Measurements from ENCODE around the gene S100A16.
"Not testable (repeated sequence)": the region's sequence is repeated elsewhere in the genome, so short reads cannot be mapped to it uniquely, and the experiment has no call there.

Gene S100A16, protein sequence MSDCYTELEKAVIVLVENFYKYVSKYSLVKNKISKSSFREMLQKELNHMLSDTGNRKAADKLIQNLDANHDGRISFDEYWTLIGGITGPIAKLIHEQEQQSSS

DNA sequence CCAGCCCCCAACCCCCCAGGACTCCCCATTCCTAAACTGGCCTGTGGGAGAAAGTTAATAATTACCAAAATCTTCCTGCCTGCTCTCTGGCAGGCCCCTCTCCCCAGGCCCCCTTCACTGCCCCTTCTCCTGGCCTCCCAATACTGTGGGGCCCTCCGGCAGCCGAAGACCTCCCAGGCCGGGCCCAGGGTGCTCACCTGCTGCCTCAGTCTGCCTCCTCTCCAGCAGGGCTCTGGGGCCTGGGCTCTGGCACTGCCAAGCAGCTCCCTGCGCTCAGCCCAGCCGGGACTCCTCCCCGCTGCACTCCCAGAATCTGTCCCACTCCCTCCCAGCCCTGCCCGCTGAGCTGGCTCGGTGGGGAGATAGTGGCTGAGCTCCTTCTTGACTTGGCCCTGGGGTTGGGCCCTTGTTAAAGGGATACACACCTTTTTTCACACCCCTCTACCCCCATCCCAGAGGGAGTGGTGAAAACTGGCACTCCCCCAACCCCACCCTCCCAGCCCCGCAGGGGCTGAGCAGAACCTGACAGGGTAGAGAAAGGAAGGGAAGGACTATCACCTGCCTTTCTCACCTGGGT is at the start of gene S100A16:
Gene S100A16, minus strand, starts transcription at position 383 of the 577 bp plus-strand sequence. CDS start 4,986 bp downstream, outside the sequence.
- no peak for DNase-seq (ENCODE audit: low spot score)

DNA sequence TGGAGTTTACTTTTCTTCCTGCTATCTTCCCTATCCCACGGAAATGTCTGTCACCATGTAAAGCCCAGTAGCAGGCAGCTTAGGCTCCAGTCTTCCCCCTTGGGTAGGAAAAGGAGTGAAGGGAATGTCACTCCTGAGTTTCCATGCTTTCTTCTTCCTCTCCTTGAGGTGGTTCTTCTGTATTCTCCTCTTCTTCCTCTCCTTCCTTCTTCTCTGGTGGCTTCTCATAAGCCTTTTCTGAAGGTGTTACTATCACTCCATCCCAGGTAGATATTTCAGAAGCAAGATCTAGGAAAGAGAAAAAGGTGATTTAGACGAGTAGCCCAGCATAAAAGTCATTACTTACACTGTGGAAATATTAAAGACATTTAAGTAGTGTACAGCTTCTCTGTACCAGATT is 49.3 kb upstream of the S100A16 start:
- no peak for DNase-seq (ENCODE audit: low spot score)

DNA sequence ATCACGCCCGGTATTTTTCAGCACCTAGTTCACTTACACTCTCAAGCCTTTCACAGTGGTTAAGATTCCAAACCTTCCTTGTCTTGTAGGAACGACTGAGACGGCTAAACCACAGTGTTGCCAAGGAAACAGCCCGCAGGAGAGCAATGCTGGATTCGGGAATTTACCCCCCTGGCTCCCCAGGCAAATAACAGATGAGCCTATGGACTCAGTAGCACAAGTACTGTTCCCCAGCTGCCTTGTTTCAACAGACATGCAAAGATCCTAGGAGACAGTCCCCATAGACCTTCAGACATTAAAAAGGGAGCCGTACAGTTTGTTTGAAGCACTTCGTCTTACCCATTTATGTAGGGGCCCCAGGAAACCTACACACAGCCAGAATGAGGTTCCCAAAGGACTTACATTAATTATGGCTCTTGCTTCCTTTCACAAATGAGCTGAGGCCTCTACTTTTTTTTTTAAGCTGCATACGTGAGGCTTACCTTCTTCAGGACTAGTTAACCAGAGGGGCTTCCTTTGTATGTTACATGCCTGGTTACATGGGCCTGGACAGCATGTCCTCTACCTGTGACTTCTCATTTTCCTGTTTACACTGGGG is 48.3 kb upstream of the S100A16 start:
- DNase-seq (ENCODE audit: low spot score) = no peak

DNA sequence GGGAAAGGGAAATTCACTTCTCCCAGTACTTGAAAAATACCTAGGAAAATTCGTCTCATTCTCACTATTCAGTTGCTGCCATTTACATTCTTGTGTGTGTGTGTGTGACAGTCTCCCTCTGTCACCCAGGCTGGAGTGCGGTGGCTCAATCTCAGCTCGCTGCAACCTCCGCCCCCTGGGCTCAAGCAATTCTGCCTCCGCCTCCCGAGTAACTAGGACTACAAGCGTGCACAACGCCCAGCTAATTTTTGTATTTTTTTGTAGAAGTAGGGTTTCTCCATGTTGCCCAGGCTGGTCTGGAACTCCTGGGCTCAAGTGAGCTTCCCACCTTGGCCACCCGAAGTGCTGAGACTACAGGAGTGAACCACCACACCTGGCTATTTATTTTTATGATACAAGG is 46.7 kb upstream of the S100A16 start:
- no peak for DNase-seq (ENCODE audit: low spot score)

DNA sequence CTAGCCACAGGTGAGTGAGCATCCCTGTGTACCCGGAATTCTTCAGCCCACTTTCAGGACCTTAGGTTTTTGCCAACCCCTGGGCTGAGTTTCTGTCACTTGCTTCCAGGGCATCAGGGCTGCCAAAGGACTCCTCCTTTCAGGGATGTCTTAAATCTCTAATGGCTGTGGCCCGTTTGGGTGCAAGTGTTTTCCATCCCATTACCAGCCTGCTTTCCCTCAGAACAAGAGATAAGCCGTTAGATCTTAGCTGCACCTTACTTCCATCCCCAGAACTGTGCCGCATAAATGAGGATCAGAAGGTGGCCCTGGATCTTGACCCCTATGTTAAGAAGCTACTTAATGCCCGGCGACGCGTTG is 46.2 kb upstream of the S100A16 start:
- DNase-seq (ENCODE audit: low spot score) = no peak

DNA sequence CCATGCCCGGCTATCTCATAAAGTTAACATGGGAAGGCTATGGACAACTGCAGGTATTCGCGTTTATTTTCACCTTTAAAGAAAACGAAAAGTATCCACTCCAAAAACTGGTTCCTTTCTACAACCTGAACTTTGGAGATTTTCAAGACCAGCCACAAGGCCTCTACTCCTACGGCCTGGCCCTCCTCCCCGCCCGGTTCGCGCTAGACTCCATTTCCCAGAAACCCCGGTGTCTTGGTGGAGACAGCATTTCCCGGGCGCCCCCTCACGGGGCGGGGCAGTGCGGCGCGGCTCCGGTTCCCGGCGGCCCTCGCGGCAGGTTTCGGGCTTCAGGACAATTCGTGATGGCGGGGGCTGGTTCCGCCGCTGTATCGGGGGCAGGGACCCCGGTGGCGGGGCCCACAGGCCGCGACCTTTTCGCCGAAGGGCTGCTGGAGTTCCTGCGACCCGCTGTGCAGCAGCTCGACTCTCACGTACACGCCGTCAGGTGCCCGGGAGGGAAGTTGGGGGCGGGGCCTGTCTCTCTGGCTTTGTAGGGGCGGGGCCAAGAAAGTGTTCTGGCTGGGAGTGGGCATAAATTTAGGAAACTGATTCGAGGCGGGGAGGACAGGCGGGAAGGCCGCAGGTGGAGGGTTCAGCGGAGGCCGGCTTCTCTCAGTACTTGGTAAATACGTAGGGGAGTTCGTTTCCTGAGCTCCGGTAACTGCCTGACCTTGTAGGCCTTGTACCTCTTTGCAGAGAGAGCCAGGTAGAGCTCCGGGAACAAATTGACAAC is 45.6 kb upstream of the S100A16 start, which contains the start of gene SNAPIN:
Gene SNAPIN, plus strand, starts transcription at position 304 of the 775 bp plus-strand sequence. Its CDS starts 41 bp downstream, at position 345.
- peak; percentile 90 for DNase-seq (ENCODE audit: low spot score)

DNA sequence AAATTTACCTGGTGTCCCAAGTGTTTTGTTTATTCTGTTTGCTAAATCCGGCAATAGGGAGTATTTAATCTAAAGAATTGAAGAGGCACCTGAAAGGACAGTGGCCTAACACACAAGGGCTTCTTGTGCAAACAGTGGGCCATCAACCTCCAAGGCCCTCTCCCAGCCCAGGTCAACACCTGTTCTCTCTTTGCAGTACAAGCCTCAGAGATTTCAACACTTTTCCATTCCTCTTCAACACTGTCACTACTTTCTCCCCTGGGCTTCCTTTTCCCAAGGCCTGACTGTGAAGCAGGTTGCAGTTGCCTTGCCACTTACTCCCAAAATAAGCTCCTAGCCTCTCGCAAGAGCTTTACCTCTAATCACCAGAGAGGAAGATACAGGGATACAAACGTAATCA is 42.4 kb upstream of the S100A16 start:
- DNase-seq (ENCODE audit: low spot score) = no peak

DNA sequence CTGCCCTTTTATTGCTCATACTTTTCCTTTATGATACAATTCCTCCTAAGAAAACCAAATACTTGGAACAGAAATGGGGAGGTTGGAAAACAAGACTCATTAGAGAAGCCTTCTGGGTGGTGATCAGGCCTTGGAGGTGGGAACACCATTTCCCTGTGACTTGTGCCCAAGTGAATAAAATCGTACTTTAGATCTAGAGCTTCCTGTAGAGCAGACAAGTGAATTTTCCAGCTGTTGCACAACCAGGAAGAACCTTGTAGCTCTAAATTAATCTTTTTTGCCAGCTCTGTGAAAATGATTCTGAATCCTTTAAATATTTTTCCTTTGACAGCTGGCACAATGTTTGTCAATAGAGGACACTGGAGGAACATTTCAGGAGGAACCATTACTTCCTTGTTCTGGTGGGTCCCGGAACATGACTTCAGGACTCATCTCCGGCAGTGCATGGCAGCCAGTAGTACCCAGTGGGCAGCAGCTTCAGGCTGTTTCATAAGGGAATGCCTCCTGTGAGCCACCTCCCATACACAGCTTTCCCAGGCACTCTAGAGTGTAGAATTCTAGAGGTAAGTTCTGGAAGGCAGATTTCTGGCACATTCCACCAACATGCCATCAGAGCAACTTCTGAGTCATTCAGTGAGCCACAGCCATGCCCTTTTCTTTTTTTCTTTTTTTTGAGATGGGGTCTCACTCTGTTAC is 40.0 kb upstream of the S100A16 start:
- DNase-seq (ENCODE audit: low spot score) = no peak

DNA sequence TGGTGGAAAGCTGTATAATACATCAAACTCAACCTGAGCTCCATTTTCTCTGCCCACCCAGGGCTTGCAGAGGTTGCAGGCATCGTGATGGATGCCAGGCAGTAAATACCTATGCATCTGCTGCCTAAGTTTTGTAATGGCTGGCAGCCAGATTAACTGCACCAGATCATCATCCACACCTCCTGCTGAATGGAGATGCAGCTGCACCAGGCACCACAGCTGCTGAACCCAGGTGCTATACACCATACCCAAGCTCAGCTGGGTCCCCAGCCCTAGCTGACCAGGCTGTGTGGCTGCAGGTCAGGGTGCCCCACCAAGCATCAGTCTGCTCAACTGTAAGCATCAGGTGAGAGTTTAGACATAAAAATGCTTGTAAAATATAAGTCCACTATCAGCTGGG is 38.8 kb upstream of the S100A16 start:
- DNase-seq (ENCODE audit: low spot score) = no peak

DNA sequence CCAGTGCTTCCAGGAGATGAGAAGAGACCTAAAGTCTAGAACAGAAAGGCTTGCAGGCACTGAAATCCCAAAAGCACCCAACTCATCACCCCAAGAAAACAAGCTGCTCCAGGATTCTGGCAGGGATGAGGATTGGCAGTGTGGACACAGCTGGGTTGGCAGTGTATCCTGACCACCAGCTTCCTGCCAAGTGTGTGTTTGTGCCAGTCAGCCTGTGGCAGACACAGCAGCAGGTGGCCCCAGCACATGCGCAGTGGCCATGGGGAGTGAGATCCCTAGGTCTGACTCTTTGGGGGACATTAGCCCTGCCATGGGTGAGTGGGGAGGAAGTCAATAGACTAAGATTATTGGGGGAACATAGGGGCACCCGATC is 36.9 kb upstream of the S100A16 start:
- DNase-seq (ENCODE audit: low spot score) = peak; percentile 88

DNA sequence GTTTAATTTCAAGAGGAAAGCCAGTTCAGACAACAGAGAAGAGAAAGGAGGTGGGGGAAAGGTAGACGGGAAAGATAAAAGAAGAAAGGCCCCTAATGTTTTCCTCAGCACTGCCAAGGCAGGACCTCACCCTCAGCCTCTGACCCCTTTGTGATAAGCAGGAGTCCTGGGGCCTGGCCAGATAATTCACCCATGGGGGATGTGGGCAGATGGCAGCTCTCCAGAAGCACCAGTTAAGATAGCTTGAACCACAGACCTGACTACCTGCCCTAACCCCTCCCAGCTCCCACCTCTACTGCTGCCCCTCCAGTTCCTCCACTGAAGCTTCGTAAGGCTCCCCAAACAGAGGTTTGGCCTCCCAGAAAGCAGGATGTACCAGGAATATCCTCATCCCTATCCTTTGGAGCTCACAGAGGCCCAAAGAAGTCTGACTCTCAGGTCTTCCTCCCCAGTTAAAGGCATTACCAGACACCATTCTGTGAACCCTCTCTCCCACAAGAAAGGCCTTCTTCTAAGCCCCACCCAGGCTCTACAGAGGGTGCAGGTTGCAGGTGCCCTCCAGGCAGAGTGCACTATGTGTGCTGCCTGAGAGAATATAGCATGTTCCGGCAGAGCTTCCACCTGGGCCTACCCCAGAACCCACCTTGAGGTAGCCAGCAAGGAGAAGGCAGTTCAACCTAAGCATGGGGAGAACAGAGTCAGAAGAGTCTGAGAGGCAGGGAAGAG is 36.4 kb upstream of the S100A16 start:
- DNase-seq (ENCODE audit: low spot score) = no peak

DNA sequence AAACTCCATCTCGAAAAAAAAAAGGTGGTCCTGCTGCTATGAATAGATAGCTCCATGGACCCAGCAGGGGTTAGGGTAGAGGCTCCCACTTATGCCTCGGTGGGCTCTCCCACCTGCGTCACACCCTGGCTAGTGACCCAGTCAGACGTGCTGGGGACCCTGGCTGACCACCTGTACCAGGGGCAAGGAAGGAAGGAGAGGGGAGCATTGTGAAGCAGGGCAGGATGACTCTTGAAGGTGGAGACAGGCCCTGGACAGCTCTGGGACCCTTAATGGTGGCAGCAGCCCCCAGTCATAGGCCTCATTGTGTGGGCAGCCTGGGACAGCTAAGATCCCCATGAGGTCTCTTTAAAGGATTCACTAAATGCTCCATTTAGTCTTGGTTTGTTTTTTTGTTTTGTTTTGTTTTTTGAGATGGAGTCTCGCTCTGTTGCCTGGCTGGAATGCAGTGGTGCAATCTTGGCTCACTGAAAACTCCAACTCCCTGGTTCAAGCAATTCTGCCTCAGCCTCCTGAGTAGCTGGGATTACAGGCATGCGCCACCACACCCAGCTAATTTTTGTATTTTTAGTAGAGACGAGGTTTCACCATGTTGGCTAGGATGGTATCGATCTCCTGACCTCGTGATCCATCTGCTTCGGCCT is 35.2 kb upstream of the S100A16 start:
- no peak for DNase-seq (ENCODE audit: low spot score)

DNA sequence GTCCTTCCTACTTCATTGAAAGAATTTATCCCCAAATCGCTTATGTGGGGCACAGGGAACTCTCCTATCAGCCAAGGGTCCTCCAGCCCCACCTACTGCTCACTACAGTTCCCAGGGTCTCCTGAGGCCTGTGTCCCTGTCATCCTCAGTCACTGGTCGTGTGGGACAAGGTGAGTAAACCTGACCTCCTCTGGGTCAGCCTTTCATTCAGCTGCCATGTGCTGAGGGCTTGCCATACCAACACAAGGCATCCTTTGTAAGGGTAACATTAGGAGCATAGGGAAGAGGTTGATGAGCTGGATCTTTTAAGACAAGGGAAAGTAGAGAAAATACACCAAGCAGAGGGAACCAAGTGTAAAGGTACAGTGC is 34.4 kb upstream of the S100A16 start:
- no peak for DNase-seq (ENCODE audit: low spot score)

DNA sequence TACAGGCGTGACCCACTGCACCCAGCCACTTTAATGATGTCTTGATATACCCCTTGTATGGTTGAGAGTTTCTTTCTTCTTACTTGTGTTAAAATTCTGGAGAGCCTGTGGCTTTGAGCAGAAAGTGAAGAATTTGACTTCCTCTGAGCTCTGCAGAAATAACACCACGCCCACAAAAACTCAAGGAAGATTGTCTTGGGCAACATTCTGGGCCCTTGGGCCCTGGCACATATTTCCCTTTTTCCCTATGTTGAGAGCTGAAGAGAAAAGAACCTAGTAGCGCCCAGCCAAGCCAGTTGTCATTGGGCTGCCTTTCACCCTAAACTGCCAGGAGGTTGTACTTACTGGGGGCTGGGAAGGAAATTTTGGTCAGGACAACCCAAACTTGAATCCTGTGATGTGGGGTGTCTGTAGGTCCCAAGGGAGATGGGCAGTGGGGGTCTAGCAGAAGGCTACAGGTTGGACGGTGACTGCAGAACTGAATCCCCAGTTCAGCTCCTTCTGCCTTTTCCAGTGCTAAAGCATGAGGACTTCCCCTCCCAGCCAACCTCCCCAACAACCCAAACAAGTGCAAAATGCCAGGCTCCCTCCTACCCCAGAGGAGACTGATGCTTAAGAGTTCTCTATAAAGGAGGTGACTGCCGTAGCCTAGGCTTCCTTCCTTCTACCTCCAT is 33.9 kb upstream of the S100A16 start:
- DNase-seq (ENCODE audit: low spot score) = no peak

DNA sequence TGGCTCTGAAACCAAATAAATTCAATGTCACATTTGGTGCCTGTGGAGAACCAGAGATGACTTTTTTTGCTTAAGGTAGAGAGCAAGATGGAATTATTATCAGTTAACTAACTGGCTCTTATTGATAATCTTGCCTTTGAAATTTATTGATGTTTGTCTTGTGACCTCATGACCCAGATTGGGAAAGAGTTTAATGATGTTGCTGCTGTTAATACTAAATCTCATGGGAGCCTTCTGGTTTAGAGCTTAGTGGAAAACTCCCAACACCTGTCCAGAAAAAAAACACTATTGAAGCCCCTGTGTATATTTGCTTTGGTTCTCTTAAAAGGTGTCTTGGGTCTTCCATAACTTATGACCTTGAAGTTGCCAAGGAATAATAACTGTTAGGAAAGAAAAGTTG is 30.9 kb upstream of the S100A16 start:
- DNase-seq (ENCODE audit: low spot score) = no peak

DNA sequence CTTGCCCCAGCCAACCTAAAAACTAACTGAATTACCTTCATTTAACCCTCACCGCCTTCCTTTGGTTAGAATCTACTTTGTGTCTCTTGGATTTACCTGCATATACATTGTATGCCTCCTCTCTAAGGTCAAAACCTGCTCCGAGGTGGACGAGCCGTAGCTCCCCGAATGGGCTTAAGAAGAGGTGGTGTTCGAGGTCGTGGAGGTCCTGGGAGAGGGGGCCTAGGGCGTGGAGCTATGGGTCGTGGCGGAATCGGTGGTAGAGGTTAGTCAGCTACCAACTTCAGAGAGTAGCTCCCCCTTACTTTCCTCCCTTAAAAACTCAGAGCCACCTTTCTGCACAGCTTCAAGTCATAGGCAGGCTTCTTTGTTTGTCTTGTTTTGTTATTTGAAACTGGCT is 30.2 kb upstream of the S100A16 start:
- no peak for DNase-seq (ENCODE audit: low spot score)

DNA sequence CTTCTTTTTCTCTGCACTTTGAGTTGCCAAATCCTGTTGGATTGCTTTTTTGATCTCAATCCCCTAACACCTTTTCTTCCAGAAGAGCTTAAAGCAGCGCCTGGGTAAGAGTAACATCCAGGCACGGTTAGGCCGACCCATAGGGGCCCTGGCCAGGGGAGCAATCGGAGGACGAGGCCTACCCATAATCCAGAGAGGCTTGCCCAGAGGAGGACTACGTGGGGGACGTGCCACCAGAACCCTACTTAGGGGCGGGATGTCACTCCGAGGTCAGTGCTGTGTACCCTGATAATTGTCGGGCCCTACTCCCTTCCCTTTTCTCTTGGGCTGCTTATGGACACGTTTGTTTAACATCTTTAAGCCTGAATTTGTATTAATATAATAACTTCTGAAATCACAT is 29.2 kb upstream of the S100A16 start:
- no peak for DNase-seq (ENCODE audit: low spot score)

DNA sequence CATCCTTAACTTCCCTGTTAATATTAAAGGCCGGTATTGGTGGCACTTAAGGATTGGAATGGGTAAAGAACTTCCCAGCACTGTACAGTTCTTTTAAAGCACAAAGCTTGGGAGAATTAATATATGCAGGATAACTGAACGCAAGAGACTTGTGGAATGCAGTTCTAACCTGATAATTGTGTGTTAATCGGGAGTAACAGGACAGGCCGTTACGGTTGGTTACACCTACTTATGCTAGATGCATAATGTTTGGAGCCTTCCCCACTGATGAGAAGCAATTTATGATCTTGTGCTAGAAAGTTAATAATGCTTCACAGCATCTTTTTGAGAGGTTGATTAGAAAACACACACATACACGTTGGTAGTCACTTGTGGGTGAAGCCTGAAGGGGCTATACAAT is 27.9 kb upstream of the S100A16 start:
- DNase-seq (ENCODE audit: low spot score) = no peak

DNA sequence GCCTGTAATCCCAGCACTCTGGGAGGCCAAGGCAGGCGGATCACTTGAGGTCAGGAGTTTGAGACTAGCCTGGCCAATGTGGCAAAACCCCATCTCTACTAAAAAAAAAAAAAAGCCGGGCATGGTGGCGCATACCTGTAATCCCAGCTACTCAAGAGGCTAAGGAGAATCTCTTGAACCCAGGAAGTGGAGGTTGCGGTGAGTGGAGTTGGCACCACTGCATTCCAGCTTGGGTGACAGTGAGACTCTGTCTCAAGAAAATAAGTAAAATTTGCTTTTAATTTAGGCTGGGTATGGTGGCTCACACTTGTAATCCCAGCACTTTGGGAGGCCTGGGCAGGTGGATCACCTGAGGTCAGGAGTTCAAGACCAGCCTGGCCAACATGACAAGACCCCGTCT is 27.3 kb upstream of the S100A16 start:
- not testable (repeated sequence) for DNase-seq (ENCODE audit: low spot score)

DNA sequence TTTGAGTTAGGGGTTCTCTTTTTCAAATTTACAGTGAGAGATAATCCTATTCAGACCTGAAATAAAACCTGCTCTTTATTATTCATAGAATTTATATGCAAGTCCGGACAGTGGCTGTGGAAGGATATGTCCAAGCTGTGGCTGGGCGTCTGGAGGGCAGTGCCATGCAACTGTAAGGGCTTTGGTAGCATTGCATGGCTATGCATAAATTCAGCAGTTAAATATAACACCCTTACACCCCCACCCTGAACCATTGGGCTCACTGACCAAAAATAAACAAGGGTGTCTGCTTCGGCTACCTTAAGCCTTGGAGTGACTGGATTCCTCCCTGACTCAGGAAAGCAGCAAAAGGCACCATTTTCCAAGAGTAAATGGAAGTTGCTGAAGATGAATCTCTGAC is 26.3 kb upstream of the S100A16 start:
- DNase-seq (ENCODE audit: low spot score) = no peak

DNA sequence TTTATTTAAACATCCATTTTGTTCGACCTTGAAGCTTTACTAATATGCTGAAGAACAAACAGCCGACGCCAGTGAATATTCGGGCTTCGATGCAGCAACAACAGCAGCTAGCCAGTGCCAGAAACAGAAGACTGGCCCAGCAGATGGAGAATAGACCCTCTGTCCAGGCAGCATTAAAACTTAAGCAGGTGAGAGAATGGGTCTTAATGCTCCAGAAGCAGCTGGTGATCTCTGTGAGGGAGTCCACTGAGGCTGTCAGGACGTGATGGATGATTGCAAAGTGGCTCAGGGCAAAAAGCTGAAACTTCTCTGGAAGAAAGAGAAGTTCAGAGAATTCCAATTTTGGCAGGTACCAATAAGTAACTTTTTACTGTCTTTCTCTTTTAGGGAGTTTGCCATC is 25.3 kb upstream of the S100A16 start:
- DNase-seq (ENCODE audit: low spot score) = no peak
